ENCODE measurements around the gene LRRC8C. TPM values are rescaled to one million over a fixed set of nuclear protein-coding genes. Genes with fewer than 3 reads are reported as not detected.

LRRC8C gene
- total and polyA plus RNA-seq, 10 of the 15 experiments (the other 5 are each of a cell fraction or from before 2014, with no cell fraction given): 2.3 to 16.3 (median 10.8) TPM

DNA sequence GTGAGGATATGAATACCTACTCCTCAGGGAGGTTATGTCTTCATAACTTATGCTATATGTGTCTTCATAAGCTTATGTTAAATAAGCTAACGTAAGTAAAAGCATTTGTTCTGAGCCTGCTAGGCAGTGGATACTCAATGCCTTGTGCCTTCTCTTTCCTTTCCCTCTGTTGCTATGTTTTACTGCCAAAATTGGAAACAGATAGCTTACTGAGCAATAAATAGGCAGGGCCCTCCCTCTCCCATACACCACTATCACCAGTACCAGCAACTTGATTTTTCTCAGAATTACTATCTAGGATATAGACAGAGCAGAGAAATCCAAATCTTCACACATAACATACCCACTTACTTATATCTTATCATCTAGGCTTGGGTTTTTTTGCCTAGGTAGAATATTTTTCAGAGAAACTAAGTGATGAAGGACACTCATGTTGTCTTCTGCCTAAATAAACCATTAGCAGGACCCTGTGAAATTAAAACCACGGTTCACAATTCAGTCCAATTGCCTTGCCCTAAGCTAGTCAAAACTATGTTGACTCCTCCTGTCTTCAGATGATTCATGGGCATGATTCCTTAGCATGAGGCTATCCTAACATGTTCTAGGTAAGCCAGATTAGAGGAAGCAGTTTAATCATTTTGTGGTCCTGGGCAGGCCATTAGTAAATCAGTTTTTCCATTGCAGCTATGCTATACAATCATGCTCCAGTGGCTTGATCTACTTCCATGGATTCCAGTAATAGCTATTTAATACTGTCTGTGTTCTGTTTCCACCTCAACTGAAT is 15.9 kb upstream of the LRRC8C start (continued):
- no peak for TF ChIP-seq USF2 (IDR thresholded peaks at IDR 0.05; ENCODE audit: borderline replicate concordance, low read depth, low read length)

DNA sequence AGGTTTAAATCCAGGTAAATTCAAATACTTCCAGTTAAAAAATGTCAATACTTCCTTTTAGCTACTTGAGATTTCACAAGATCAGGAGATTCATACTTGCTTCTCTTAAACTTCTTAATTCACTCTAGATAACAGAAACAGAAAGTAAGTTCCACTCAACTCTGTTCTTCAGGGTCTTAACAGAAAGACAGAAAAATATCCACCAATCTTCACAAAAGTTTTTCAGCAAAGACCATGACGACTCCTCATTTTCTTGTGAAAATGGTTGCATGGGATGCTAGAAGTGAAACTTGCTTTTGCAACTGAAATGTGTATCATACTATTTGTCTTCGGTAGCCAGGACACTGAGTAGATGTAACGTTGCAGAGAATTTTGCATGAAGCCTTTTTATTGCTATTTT is 12.3 kb upstream of the LRRC8C start:
- ATAC-seq (no peak), FAIRE-seq (no peak), DNase-seq (ENCODE audit: low read depth, low spot score) (no peak)
- Histone ChIP-seq H3K9ac (ENCODE audit: control insufficient read depth, insufficient read depth, low read length) (no peak overlapping the region), H3K9me3 (replicated peaks; ENCODE audit: control insufficient read depth, insufficient read depth, low read length) (peaks cover 3% of the 10 kb centered on the region; the same call in 1 of the 3 replicates), H3K4me2 (ENCODE audit: control insufficient read depth, insufficient read depth) (no peak overlapping the region), H3K27ac (ENCODE audit: control insufficient read depth, insufficient read depth) (no peak overlapping the region), H3K4me1 (ENCODE audit: control insufficient read depth, insufficient read depth, low read length) (no peaks in the 10 kb centered on the region), H2AFZ (ENCODE audit: control insufficient read depth, low read depth, low read length) (no peak overlapping the region), H4K20me1 (ENCODE audit: control insufficient read depth, insufficient read depth) (no peaks in the 10 kb centered on the region; the same call in 1 of the 2 replicates), H3K79me2 (ENCODE audit: control insufficient read depth, insufficient read depth, low read length) (no peaks in the 10 kb centered on the region), H3K36me3 (ENCODE audit: control insufficient read depth in 2 of 2, insufficient read depth in 2 of 2, low read length in 1 of 2) (no peaks in the 10 kb centered on the region), H3K4me3 (no peak overlapping the region), H3K27me3 (replicated peaks in 1 of 2; ENCODE audit: control insufficient read depth in 2 of 2, insufficient read depth in 2 of 2, low read length in 1 of 2) (no peaks in the 10 kb centered on the region)
- in situ Hi-C loops (cut with MboI) (no loop called here), intact Hi-C loops (cut with micrococcal nuclease; ENCODE audit: unreplicated experiment) (no loop called here)
- WGBS (ENCODE audit: insufficient coverage, insufficient replicate concordance, low lambda C conversion rate, missing lambda C conversion rate): 94% methylated on average over 3 of the region's 3 CpGs
- RAD21 ChIA-PET (ENCODE audit: unreplicated experiment): interaction anchor here (0.7 to 1.4 kb wide), 2 partner anchors 143 to 637 kb away, joined by 3 to 10 read pairs; no protein-coding TSS in a partner anchor
- POLR2A ChIA-PET: no interaction called here
- SMC1A ChIA-PET (ENCODE audit: uncharacterized antibody, unreplicated experiment): interaction anchor here (1.5 to 3.0 kb wide), 2 partner anchors 9 to 17 kb away, joined by 4 to 13 read pairs; no protein-coding TSS in a partner anchor
- CTCF ChIA-PET: interaction anchor here (1.4 to 5.7 kb wide), 4 partner anchors 9 to 144 kb away, joined by 3 to 29 read pairs (median 6); no protein-coding TSS in a partner anchor
- no TSS peak for BruUV-seq (replicated peaks)
- TF ChIP-seq POU2F2 (IDR thresholded peaks at IDR 0.05; ENCODE audit: borderline replicate concordance, low read depth, low read length) (no peak), POLR2AphosphoS2 (IDR thresholded peaks at IDR 0.05; ENCODE audit: low read depth, low read length) (no peak), GATAD2B (conservative IDR thresholded peaks at IDR 0.05; ENCODE audit: low read depth) (no peak), ZNF622 (IDR thresholded peaks at IDR 0.05) (no peak), SPI1 (IDR thresholded peaks at IDR 0.05; ENCODE audit: borderline replicate concordance, insufficient read depth, low read depth, low read length) (no peak), PBX3 (IDR thresholded peaks at IDR 0.05; ENCODE audit: insufficient replicate concordance, low read depth, low read length) (no peak), TARDBP (IDR thresholded peaks at IDR 0.05; ENCODE audit: borderline replicate concordance) (no peak), YY1 (IDR thresholded peaks at IDR 0.05; ENCODE audit: low read depth, low read length) (no peak), MXI1 (IDR thresholded peaks at IDR 0.05; ENCODE audit: low read depth, low read length) (no peak), SP1 (IDR thresholded peaks at IDR 0.05; ENCODE audit: low read depth, low read length) (no peak), JUNB (IDR thresholded peaks at IDR 0.05) (no peak), RFX5 (IDR thresholded peaks at IDR 0.05; ENCODE audit: low read depth, low read length) (no peak), MEF2A (IDR thresholded peaks at IDR 0.05; ENCODE audit: insufficient read depth, low read depth, low read length) (no peak), SUZ12 (IDR thresholded peaks at IDR 0.05; ENCODE audit: unreplicated experiment) (no peak), MYB (IDR thresholded peaks at IDR 0.05; ENCODE audit: borderline replicate concordance, low read depth, low read length) (no peak), NFIC (IDR thresholded peaks at IDR 0.05; ENCODE audit: low read depth, low read length) (no peak), MTA2 (IDR thresholded peaks at IDR 0.05; ENCODE audit: low read depth) (no peak), IRF4 (IDR thresholded peaks at IDR 0.05; ENCODE audit: low read depth, low read length) (no peak)
- TF ChIP-seq, protein P1, sequence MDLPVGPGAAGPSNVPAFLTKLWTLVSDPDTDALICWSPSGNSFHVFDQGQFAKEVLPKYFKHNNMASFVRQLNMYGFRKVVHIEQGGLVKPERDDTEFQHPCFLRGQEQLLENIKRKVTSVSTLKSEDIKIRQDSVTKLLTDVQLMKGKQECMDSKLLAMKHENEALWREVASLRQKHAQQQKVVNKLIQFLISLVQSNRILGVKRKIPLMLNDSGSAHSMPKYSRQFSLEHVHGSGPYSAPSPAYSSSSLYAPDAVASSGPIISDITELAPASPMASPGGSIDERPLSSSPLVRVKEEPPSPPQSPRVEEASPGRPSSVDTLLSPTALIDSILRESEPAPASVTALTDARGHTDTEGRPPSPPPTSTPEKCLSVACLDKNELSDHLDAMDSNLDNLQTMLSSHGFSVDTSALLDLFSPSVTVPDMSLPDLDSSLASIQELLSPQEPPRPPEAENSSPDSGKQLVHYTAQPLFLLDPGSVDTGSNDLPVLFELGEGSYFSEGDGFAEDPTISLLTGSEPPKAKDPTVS (IDR thresholded peaks at IDR 0.05; ENCODE audit: low read depth, low read length): no peak
